Colon (tissue), 2 donors: Measurements from ENCODE around the gene OXCT1.

Source experiments
- FAIRE-seq: peaks from 2 replicates; lab custom pipeline; 2012; peaks lifted over from hg19 to GRCh38; lab: Jason Lieb, UNC
- donor health status: control.
- donor health status: control.

The OXCT1 gene

GRCh38 chr5:41707853-41708603 lies 162.2 kb downstream of the OXCT1 start:
- no peak for FAIRE-seq

- FAIRE-seq: no peak
These were observed 174.2 kb downstream of the OXCT1 start for GRCh38 chr5:41695920-41696582.

GRCh38 chr5:41686767-41687166 lies 183.5 kb downstream of the OXCT1 start:
- no peak for FAIRE-seq

GRCh38 chr5:41686191-41686590 lies 184.0 kb downstream of the OXCT1 start:
- no peak for FAIRE-seq

GRCh38 chr5:41683181-41683580 lies 187.0 kb downstream of the OXCT1 start:
- no peak for FAIRE-seq

- no peak for FAIRE-seq
These were observed 187.6 kb downstream of the OXCT1 start for GRCh38 chr5:41682641-41683040.

- FAIRE-seq: no peak
These were observed 188.4 kb downstream of the OXCT1 start for GRCh38 chr5:41681840-41682239.
